ENCODE data around the gene TRIM24.

GRCh38 chr7:138590154-138590553, 130.1 kb downstream of the TRIM24 start:
- no peak for TF ChIP-seq CTCF (IDR thresholded peaks at IDR 0.05; ENCODE audit: low read depth, low read length)
- TF ChIP-seq POLR2A (IDR thresholded peaks at IDR 0.05; ENCODE audit: extremely low read depth, insufficient read length) = no peak
